Pancreas (tissue), 10 donors: ENCODE data around the gene SLC25A51. TPM values are rescaled to one million over a fixed set of nuclear protein-coding genes. Genes with fewer than 3 reads are reported as not detected.

ENCODE experiments used
- ATAC-seq, 4 donors: fragments of 200-7000 bp; cut with Tn5 transposase; one replicate each; pipeline versions ENCODE4 v1.8.0 to v1.9.1; 2020; ENCODE audit warnings: mild to moderate bottlenecking in 4 of 4, moderate library complexity in 4 of 4
- DNase-seq, 6 donors: peaks; one replicate each; pipeline ENCODE4 v3.0.0-alpha.2; 2020
- FAIRE-seq: peaks from 2 replicates; lab custom pipeline; 2012; peaks lifted over from hg19 to GRCh38; lab: Jason Lieb, UNC
- H3K27ac ChIP-seq, 4 donors: fragments of 200-600 bp; sonication (generic); 1 replicate in 3 of 4; 2 replicates in 1 of 4; pipeline versions ENCODE4 v1.5.0 to v1.8.0; 2020
- H3K27me3 ChIP-seq, 4 donors: fragments of 200-600 bp; one replicate each; pipeline ENCODE4 v1.8.0; 2021
- H3K36me3 ChIP-seq, 3 donors: fragments of 200-600 bp; sonication (generic) in 1 of 3; one replicate each; pipeline versions ENCODE4 v1.5.0 to v1.8.0; 2020 to 2021
- H3K4me1 ChIP-seq, 3 donors: fragments of 200-600 bp; one replicate each; pipeline ENCODE4 v1.8.0; 2021
- H3K4me3 ChIP-seq, 4 donors: fragments of 200-600 bp; sonication (generic) in 2 of 4; one replicate each; pipeline versions ENCODE4 v1.5.0 to v1.8.0; 2020 to 2021
- H3K9me3 ChIP-seq, 4 donors: fragments of 200-600 bp; one replicate each; pipeline ENCODE4 v1.8.0; 2021
- CTCF ChIP-seq, 4 donors: fragments of 200-600 bp; sonication (generic) in 3 of 4; IDR thresholded peaks; one replicate each; pipeline versions ENCODE4 v1.5.0 to v1.8.0; 2021; ENCODE audit warnings: antibody characterized with exemption in 4 of 4
- WGBS, 2 donors: extraction: QIAGEN DNeasy Blood & Tissue Kit; methylation state at CpG; one replicate each; pipeline ENCODE4 v1.1.7; 2013; 5-methylcytosine and 5-hydroxymethylcytosine counted together
- intact Hi-C, 3 donors: fragments of 100-400 bp; cut with DNase I; formaldehyde crosslinking; loops; one replicate each; pipeline versions ENCODE4 v1.11.1 to v1.14.2; 2022
- polyA plus RNA-seq, 2 donors: library from polyadenylated mRNA; stranded (reverse); fragments of 200-250 nt; gene quantifications; one replicate each; pipeline ENCODE4 v1.2.3, GENCODE V29; 2013
- total RNA-seq, 6 donors: library from RNA; stranded (reverse); fragmentation: NEBNext Ultra II Directional in 4 of 6; extraction: Animal tissue kit (Norgen Biotek cat#: 25700) in 4 of 6; gene quantifications; one replicate each; pipeline versions ENCODE4 v1.2.1 to v1.2.4, GENCODE V29; 2021 to 2023
- donor health status: healthy with polysubstance abuse.
- donor health status: DM: no; HTN: no; CAD: no; lungs with moderate emphysema.
- donor health status: DM: no; HTN: no; CAD: no.
- donor health status: control.
- donor health status: control.
- donor health status: Bipolar disorder and iron deficiency.
- donor health status: DM: yes; HTN: yes; CAD: no.
- donor health status: DM: no; HTN: no; CAD: no.
- donor health status: DM: no; HTN: no; CAD: no.
- donor health status: DM: yes; HTN: yes; CAD: no.

The SLC25A51 gene
- total and polyA plus RNA-seq, 8 donors: 3.1 to 19.0 (median 13.2) TPM

GRCh38 chr9:37880916-37881479 is 22.9 kb downstream of the SLC25A51 start:
- ATAC-seq: no peak
- H3K36me3 ChIP-seq: no peaks in the 10 kb centered on the region

GRCh38 chr9:37876376-37876775 is 27.6 kb downstream of the SLC25A51 start:
- FAIRE-seq: no peak
- no peaks in the 10 kb centered on the region for H3K4me1 ChIP-seq

More at GRCh38 chr9:37880916-37881479, 22.9 kb downstream of the SLC25A51 start:
- Histone ChIP-seq H3K27me3 (no peaks in the 10 kb centered on the region), H3K9me3 (no peaks in the 10 kb centered on the region), H3K27ac (no peak overlapping the region), H3K4me1 (no peaks in the 10 kb centered on the region), H3K4me3 (no peak overlapping the region)
- DNase-seq (no peak), FAIRE-seq (no peak)
- 93 to 95% methylated on average over 2 of the region's 2 CpGs for WGBS, 2 donors
- TF ChIP-seq CTCF (IDR thresholded peaks at IDR 0.05): no peak
- intact Hi-C loops: no loop called here

GRCh38 chr9:37873955-37874354 is 30.0 kb downstream of the SLC25A51 start:
- Histone ChIP-seq H3K36me3 (no peaks in the 10 kb centered on the region), H3K9me3 (no peaks in the 10 kb centered on the region), H3K27me3 (no peaks in the 10 kb centered on the region), H3K4me1 (no peaks in the 10 kb centered on the region), H3K27ac (no peak overlapping the region), H3K4me3 (no peak overlapping the region)
- no peak for DNase-seq
- intact Hi-C loops: no loop called here
- 92 to 94% methylated on average over 2 of the region's 2 CpGs for WGBS, 2 donors
- no peak for ATAC-seq
- no peak for FAIRE-seq
- TF ChIP-seq CTCF (IDR thresholded peaks at IDR 0.05): no peak

More at GRCh38 chr9:37876376-37876775, 27.6 kb downstream of the SLC25A51 start:
- Histone ChIP-seq H3K9me3 (no peaks in the 10 kb centered on the region), H3K27ac (no peak overlapping the region), H3K36me3 (no peaks in the 10 kb centered on the region), H3K27me3 (no peaks in the 10 kb centered on the region), H3K4me3 (no peak overlapping the region)
- TF ChIP-seq CTCF (IDR thresholded peaks at IDR 0.05): no peak
- WGBS, 2 donors: 88 to 91% methylated on average over 1 of the region's 1 CpG
- intact Hi-C loops: no loop called here
- no peak for ATAC-seq
- no peak for DNase-seq

- FAIRE-seq (no peak), ATAC-seq (no peak), DNase-seq (no peak)
- Histone ChIP-seq H3K4me1 (no peaks in the 10 kb centered on the region), H3K27me3 (no peaks in the 10 kb centered on the region), H3K4me3 (no peak overlapping the region), H3K36me3 (no peaks in the 10 kb centered on the region), H3K27ac (no peak overlapping the region), H3K9me3 (no peaks in the 10 kb centered on the region)
- no peak for TF ChIP-seq CTCF (IDR thresholded peaks at IDR 0.05)
- 82 to 86% methylated on average over 5 of the region's 5 CpGs for WGBS, 2 donors
- intact Hi-C loops: no loop called here
Measured at GRCh38 chr9:37870799-37871176, 33.1 kb downstream of the SLC25A51 start.

GRCh38 chr9:37870081-37870798 is 33.7 kb downstream of the SLC25A51 start:
- ATAC-seq (no peak), FAIRE-seq (no peak), DNase-seq (no peak)
- Histone ChIP-seq H3K36me3 (no peaks in the 10 kb centered on the region), H3K4me1 (no peaks in the 10 kb centered on the region), H3K4me3 (no peak overlapping the region), H3K9me3 (no peaks in the 10 kb centered on the region), H3K27me3 (no peaks in the 10 kb centered on the region), H3K27ac (no peak overlapping the region)
- intact Hi-C loops: no loop called here
- 94 to 95% methylated on average over 5 of the region's 5 CpGs for WGBS, 2 donors
- no peak for TF ChIP-seq CTCF (IDR thresholded peaks at IDR 0.05)
